Parathyroid adenoma (tissue), 2 donors: ENCODE measurements around the gene TBC1D26.
"Not testable (repeated sequence)": the region's sequence is repeated elsewhere in the genome, so short reads cannot be mapped to it uniquely, and the experiment has no call there.

Experiments
- H2AFZ ChIP-seq: fragments of 300-600 bp; sonication (generic); one replicate; pipeline ENCODE4 v1.7.0; 2017; ENCODE audit warnings: antibody characterized with exemption, mild to moderate bottlenecking
- H3K27ac ChIP-seq: fragments of 300-600 bp; sonication (generic); one replicate; pipeline ENCODE4 v1.7.0; 2017
- H3K27me3 ChIP-seq: fragments of 300-600 bp; sonication (generic); one replicate; pipeline ENCODE4 v1.7.0; 2017; ENCODE audit warnings: low read length; ENCODE audit not compliant: control insufficient read depth, insufficient read depth
- H3K36me3 ChIP-seq: fragments of 300-600 bp; sonication (generic); one replicate; pipeline ENCODE4 v1.7.0; 2017; ENCODE audit warnings: low read length; ENCODE audit not compliant: control insufficient read depth, insufficient read depth
- H3K4me1 ChIP-seq: fragments of 300-600 bp; sonication (generic); one replicate; pipeline ENCODE4 v1.7.0; 2017; ENCODE audit warnings: control low read depth
- H3K4me2 ChIP-seq: fragments of 300-600 bp; sonication (generic); one replicate; pipeline ENCODE4 v1.7.0; 2017; ENCODE audit warnings: low read length
- H3K4me3 ChIP-seq: fragments of 300-600 bp; sonication (generic); one replicate; pipeline ENCODE4 v1.7.0; 2017; ENCODE audit warnings: low read depth, low read length
- H3K79me2 ChIP-seq: fragments of 300-600 bp; sonication (generic); one replicate; pipeline ENCODE4 v1.7.0; 2017; ENCODE audit warnings: control low read depth
- H3K9ac ChIP-seq: fragments of 300-600 bp; sonication (generic); one replicate; pipeline ENCODE4 v1.7.0; 2017; ENCODE audit warnings: mild to moderate bottlenecking
- H3K9me3 ChIP-seq: fragments of 300-600 bp; sonication (generic); one replicate; pipeline ENCODE4 v1.7.0; 2017; ENCODE audit warnings: low read length; ENCODE audit not compliant: control insufficient read depth
- TF ChIP-seq, protein P1 (sequence below): fragments of 300-600 bp; sonication (generic); IDR thresholded peaks from one replicate; pipeline ENCODE4 v1.7.0; 2017; ENCODE audit warnings: antibody characterized with exemption, mild to moderate bottlenecking
- donor health status: primary hyperparathyroidism.

Gene TBC1D26

GRCh38 chr17:15716601-15717563 is 15.2 kb upstream of the TBC1D26 start:
- H2AFZ ChIP-seq, H3K36me3 ChIP-seq, H3K4me2 ChIP-seq, H3K4me3 ChIP-seq, H3K4me1 ChIP-seq, H3K9me3 ChIP-seq, H3K79me2 ChIP-seq, H3K9ac ChIP-seq, H3K27me3 ChIP-seq, H3K27ac ChIP-seq: not testable (repeated sequence)

DNA sequence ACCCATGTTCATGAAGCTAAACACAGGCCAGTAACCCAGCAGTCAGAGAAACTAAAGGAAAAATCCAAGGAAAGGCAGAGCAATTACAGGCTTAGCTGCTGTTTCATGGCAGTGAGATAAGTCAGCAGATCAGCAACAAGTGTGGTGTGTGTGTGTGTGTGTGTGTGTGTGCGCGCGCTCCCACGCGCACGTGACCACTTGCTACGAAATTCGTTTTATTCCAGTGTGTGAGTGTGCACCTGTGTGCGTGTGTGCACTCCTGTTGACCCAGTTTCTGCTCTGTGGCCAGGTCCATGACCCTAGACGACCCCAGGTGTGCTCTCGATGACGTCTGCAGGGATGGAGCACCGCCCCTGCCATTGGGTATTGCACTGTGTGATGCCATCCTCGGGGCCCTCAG is 1.5 kb upstream of the TBC1D26 start:
- H3K27me3 ChIP-seq, H3K4me2 ChIP-seq, H3K9me3 ChIP-seq, H2AFZ ChIP-seq, H3K4me1 ChIP-seq, H3K9ac ChIP-seq, H3K27ac ChIP-seq, H3K4me3 ChIP-seq, H3K36me3 ChIP-seq, H3K79me2 ChIP-seq: not testable (repeated sequence)

- not testable (repeated sequence) for H3K27ac ChIP-seq, H3K9ac ChIP-seq, H3K9me3 ChIP-seq, H3K79me2 ChIP-seq, H2AFZ ChIP-seq, H3K4me2 ChIP-seq, H3K4me1 ChIP-seq, H3K27me3 ChIP-seq, H3K4me3 ChIP-seq, H3K36me3 ChIP-seq
These were observed 1.2 kb downstream of the TBC1D26 start for GRCh38 chr17:15733174-15733789.

DNA sequence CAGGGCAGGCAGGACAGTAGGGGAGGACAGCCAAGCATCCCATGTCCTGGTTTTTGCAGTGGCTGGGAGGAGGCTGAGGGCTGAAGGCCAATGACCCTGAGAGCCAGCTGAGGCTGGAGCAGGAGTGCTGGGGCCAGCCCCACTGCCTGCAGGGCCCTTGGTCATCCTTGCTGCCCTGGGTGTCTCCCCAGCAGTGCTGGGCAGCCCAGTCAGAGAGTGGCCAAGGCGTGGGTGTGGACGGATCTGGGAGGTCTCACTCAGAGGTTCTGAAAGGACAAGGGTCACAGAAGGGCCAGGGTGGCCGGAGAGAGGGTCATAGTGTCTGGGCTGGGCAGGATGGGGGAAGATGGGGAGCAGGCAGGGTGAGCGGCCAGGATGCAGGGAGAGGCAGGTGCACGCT is 4.5 kb downstream of the TBC1D26 start:
- H3K4me2 ChIP-seq, H3K4me1 ChIP-seq, H3K9me3 ChIP-seq, H3K27me3 ChIP-seq, H2AFZ ChIP-seq, H3K9ac ChIP-seq, H3K27ac ChIP-seq, H3K4me3 ChIP-seq, H3K79me2 ChIP-seq, H3K36me3 ChIP-seq: not testable (repeated sequence)

DNA sequence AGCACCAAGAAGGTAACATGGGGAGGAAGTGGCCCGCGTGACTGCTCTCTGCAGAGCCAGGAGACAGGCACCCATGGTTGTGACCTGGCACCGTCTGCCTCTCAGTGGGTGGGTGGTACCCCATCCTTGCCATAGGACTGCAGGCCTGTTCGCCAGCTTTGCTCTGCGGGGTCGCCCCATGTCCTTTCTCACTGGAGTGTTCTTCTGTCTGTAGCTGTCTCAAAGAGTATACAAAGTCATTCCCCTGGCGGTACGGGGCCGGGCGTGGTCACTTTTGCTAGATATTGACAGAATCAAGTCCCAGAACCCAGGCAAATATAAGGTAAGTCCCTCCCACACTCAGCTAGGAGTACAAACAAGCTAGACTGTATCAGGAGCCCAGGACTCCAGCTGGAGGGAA is 6.0 kb downstream of the TBC1D26 start:
- H3K79me2 ChIP-seq: no peaks in the 10 kb centered on the region
- no peaks in the 10 kb centered on the region for H3K27me3 ChIP-seq
- no peak overlapping the region for H3K27ac ChIP-seq
- no peaks in the 10 kb centered on the region for H3K36me3 ChIP-seq
- H3K9ac ChIP-seq: no peak overlapping the region
- no peak overlapping the region for H2AFZ ChIP-seq
- H3K4me2 ChIP-seq: no peak overlapping the region
- H3K4me1 ChIP-seq: no peaks in the 10 kb centered on the region
- H3K9me3 ChIP-seq: no peaks in the 10 kb centered on the region
- TF ChIP-seq, protein P1, sequence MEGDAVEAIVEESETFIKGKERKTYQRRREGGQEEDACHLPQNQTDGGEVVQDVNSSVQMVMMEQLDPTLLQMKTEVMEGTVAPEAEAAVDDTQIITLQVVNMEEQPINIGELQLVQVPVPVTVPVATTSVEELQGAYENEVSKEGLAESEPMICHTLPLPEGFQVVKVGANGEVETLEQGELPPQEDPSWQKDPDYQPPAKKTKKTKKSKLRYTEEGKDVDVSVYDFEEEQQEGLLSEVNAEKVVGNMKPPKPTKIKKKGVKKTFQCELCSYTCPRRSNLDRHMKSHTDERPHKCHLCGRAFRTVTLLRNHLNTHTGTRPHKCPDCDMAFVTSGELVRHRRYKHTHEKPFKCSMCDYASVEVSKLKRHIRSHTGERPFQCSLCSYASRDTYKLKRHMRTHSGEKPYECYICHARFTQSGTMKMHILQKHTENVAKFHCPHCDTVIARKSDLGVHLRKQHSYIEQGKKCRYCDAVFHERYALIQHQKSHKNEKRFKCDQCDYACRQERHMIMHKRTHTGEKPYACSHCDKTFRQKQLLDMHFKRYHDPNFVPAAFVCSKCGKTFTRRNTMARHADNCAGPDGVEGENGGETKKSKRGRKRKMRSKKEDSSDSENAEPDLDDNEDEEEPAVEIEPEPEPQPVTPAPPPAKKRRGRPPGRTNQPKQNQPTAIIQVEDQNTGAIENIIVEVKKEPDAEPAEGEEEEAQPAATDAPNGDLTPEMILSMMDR: no peak
- H3K4me3 ChIP-seq: no peak overlapping the region

GRCh38 chr17:15739259-15739658 is 7.2 kb downstream of the TBC1D26 start:
- H2AFZ ChIP-seq, H3K79me2 ChIP-seq, H3K36me3 ChIP-seq, H3K9me3 ChIP-seq, H3K27ac ChIP-seq, H3K4me2 ChIP-seq, H3K9ac ChIP-seq, H3K4me1 ChIP-seq, H3K27me3 ChIP-seq, H3K4me3 ChIP-seq: not testable (repeated sequence)

- H3K4me1 ChIP-seq, H3K27me3 ChIP-seq: not testable (repeated sequence)
These were observed 8.0 kb downstream of the TBC1D26 start for GRCh38 chr17:15740041-15740440.

More at GRCh38 chr17:15740041-15740440, 8.0 kb downstream of the TBC1D26 start:
- H3K9me3 ChIP-seq, H3K9ac ChIP-seq, H2AFZ ChIP-seq, H3K4me2 ChIP-seq, H3K4me3 ChIP-seq, H3K36me3 ChIP-seq, H3K27ac ChIP-seq, H3K79me2 ChIP-seq: not testable (repeated sequence)
